ENCODE data around the gene TEX264.

TEX264 gene

GRCh38 chr3:51676102-51676640 is 5.1 kb downstream of the TEX264 start:
- no peak for FAIRE-seq
- TF ChIP-seq, protein P1, sequence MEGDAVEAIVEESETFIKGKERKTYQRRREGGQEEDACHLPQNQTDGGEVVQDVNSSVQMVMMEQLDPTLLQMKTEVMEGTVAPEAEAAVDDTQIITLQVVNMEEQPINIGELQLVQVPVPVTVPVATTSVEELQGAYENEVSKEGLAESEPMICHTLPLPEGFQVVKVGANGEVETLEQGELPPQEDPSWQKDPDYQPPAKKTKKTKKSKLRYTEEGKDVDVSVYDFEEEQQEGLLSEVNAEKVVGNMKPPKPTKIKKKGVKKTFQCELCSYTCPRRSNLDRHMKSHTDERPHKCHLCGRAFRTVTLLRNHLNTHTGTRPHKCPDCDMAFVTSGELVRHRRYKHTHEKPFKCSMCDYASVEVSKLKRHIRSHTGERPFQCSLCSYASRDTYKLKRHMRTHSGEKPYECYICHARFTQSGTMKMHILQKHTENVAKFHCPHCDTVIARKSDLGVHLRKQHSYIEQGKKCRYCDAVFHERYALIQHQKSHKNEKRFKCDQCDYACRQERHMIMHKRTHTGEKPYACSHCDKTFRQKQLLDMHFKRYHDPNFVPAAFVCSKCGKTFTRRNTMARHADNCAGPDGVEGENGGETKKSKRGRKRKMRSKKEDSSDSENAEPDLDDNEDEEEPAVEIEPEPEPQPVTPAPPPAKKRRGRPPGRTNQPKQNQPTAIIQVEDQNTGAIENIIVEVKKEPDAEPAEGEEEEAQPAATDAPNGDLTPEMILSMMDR (IDR thresholded peaks at IDR 0.05; ENCODE audit: insufficient read depth, missing control alignments) = no peak
- no peak for DNase-seq (ENCODE audit: insufficient read length, low spot score)

- FAIRE-seq (no peak), DNase-seq (ENCODE audit: insufficient read length, low spot score) (no peak)
- TF ChIP-seq, protein P1 (IDR thresholded peaks at IDR 0.05; ENCODE audit: insufficient read depth, missing control alignments) = no peak
Observed at GRCh38 chr3:51677358-51677757, 6.3 kb downstream of the TEX264 start.

GRCh38 chr3:51678186-51678585 is 7.1 kb downstream of the TEX264 start:
- TF ChIP-seq, protein P1 (IDR thresholded peaks at IDR 0.05; ENCODE audit: insufficient read depth, missing control alignments) = no peak
- no peak for DNase-seq (ENCODE audit: insufficient read length, low spot score)
- no peak for FAIRE-seq

DNA sequence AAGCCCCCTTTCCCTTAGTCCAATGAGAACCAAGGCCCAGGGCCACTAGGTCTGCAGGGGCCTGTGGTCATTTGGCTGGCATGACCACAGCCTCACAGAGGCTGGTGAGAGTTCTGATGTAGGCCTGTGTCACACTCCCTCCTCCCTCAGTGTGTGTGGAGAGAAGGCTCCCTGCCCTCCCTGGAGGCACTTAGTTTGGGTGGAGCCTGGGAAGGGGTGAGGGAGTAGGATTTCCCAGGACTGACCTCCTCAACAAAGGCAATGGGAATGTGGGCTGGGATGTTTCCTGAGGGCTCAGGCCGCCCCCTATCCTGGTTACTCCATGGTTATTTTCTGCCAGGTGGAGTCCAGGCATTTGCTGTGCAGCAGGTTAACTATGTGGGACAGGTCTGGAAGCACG is 7.6 kb downstream of the TEX264 start:
- no peak for DNase-seq (ENCODE audit: insufficient read length, low spot score)
- FAIRE-seq = no peak
- TF ChIP-seq, protein P1 (IDR thresholded peaks at IDR 0.05; ENCODE audit: insufficient read depth, missing control alignments) = no peak

DNA sequence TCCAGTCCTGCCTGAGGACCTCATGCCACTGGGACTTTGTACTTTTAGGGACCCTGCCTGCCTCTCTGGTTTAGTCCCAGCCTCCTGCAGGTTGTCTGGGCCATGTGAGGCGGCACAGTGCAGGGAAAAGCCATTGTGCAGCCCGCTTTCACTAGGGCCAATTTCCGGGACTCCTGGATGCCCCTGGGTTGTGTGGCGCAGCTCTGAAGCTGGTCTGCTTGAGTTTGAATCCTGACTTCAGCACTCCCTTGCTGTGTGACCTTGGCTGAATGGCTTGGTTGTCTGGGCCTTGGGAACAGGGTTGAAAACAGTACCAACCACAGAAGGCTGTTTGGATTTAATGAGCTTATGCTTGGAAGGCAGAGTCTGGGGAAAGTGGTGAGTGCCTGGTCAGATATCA is 8.3 kb downstream of the TEX264 start:
- no peak for FAIRE-seq

DNA sequence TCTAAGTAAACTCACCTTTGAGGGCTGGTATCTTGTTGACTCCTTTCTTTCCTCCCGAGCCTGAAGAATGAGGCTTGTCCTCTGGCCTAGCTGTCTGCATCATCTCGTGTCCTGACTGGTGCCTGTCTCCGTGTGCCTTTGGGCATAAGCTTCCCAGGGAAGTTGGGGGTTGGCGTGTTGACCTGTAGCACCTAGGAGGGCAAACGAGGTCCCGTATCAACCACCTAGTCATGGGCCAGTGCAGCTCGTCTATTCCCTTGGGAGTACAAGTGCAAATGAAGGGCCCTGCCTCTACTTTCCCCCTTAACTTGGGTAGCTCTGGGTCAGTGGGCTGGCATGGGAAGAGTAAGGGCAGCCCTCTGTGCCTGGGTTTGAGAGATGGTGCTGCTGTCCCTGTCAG is 8.7 kb downstream of the TEX264 start:
- DNase-seq (ENCODE audit: insufficient read length, low spot score) (no peak), FAIRE-seq (no peak)
- TF ChIP-seq, protein P1 (IDR thresholded peaks at IDR 0.05; ENCODE audit: insufficient read depth, missing control alignments) = no peak

More for the DNA sequence above, 8.3 kb downstream of the TEX264 start:
- TF ChIP-seq, protein P1 (IDR thresholded peaks at IDR 0.05; ENCODE audit: insufficient read depth, missing control alignments) = no peak
- no peak for DNase-seq (ENCODE audit: insufficient read length, low spot score)

- DNase-seq (ENCODE audit: insufficient read length, low spot score) (no peak), FAIRE-seq (no peak)
- TF ChIP-seq, protein P1 (IDR thresholded peaks at IDR 0.05; ENCODE audit: insufficient read depth, missing control alignments) = no peak
Observed at GRCh38 chr3:51680196-51680595, 9.1 kb downstream of the TEX264 start.
